Panc1 (cell line): Measurements from ENCODE around the gene RSPO4. TPM values are rescaled to one million over a fixed set of nuclear protein-coding genes. Genes with fewer than 3 reads are reported as not detected.

Experiments used
- ATAC-seq: fragments of 200-7000 bp; cut with Tn5 transposase; 2 replicates; pipeline ENCODE4 v1.9.1; 2020; ENCODE audit warnings: mild to moderate bottlenecking, moderate library complexity
- BruUV-seq: library from RNA; stranded (reverse); fragments of 400-500 nt; replicated peaks from 2 replicates; lab custom pipeline; 2021; lab: Mats Ljungman, UMichigan
- CTCF ChIA-PET: fragments of 300-600 bp; sonication (Branson Sonifier 250); formaldehyde crosslinking; loops from one replicate; lab custom pipeline; 2022; ENCODE audit warnings: antibody characterized with exemption; lab: Charles Lee
- POLR2A ChIA-PET: fragments of 300-600 bp; sonication (Branson Sonifier 250); formaldehyde crosslinking; loops from one replicate; lab custom pipeline; 2022; ENCODE audit warnings: antibody characterized with exemption; lab: Charles Lee
- DNase-seq: peaks from one replicate; pipeline ENCODE4 v3.0.0-alpha.2; 2010; ENCODE audit warnings: low read depth, low spot score
- H3K27ac ChIP-seq: 2 replicates; pipeline ENCODE4 v1.5.1; 2011; ENCODE audit warnings: mild to moderate bottlenecking, low read length, inconsistent platforms
- H3K27me3 ChIP-seq: fragments of 200-500 bp; sonication (Bioruptor generic); 2 replicates; pipeline ENCODE4 v1.6.0; 2014; ENCODE audit warnings: low read length, inconsistent platforms; ENCODE audit not compliant: control insufficient read depth, insufficient read depth
- H3K36me3 ChIP-seq: fragments of 200-500 bp; sonication (Bioruptor generic); 2 replicates; pipeline ENCODE4 v1.5.1; 2014; ENCODE audit warnings: inconsistent platforms, mild to moderate bottlenecking, low read length, moderate library complexity; ENCODE audit not compliant: control insufficient read depth, insufficient read depth
- H3K4me1 ChIP-seq: 2 replicates; pipeline ENCODE4 v1.5.1; 2011; ENCODE audit warnings: inconsistent platforms, mild to moderate bottlenecking, low read length, moderate library complexity; ENCODE audit not compliant: control insufficient read depth, insufficient read depth
- H3K4me3 ChIP-seq, 2 experiments: 2 replicates each; pipeline ENCODE4 v1.5.1; 2011 to 2012; ENCODE audit warnings: low read depth in 2 of 2, low read length in 2 of 2, mild to moderate bottlenecking in 2 of 2, inconsistent platforms in 1 of 2, moderate library complexity in 1 of 2
- H3K9me3 ChIP-seq: fragments of 200-500 bp; sonication (Bioruptor generic); 2 replicates; pipeline ENCODE4 v1.5.1; 2014; ENCODE audit warnings: low read depth, mild to moderate bottlenecking, inconsistent platforms, low read length, moderate library complexity; ENCODE audit not compliant: control insufficient read depth, insufficient read depth
- CTCF ChIP-seq: fragments of 450-650 bp; IDR thresholded peaks from 2 replicates; pipeline ENCODE4 v1.5.1; 2017; ENCODE audit warnings: mild to moderate bottlenecking
- POLR2AphosphoS5 ChIP-seq: IDR thresholded peaks from 2 replicates; pipeline ENCODE4 v1.6.1; 2012; ENCODE audit warnings: mild to moderate bottlenecking, low read depth, low read length, moderate library complexity
- REST ChIP-seq, 2 experiments: IDR thresholded peaks; 2 replicates each; pipeline ENCODE4 v1.6.1; 2011 to 2012; ENCODE audit warnings: low read depth in 2 of 2, control low read depth in 1 of 2, low read length in 1 of 2, mild to moderate bottlenecking in 1 of 2, moderate library complexity in 1 of 2; ENCODE audit not compliant: insufficient read depth in 1 of 2
- SIN3A ChIP-seq: IDR thresholded peaks from 2 replicates; pipeline ENCODE4 v1.6.1; 2012; ENCODE audit warnings: low read depth, mild to moderate bottlenecking, low read length, moderate library complexity, borderline replicate concordance; ENCODE audit not compliant: insufficient read depth
- TCF7L2 ChIP-seq: IDR thresholded peaks from 2 replicates; pipeline ENCODE4 v1.6.1; 2011; ENCODE audit warnings: mild to moderate bottlenecking, low read depth, low read length, inconsistent platforms
- in situ Hi-C: cut with HindIII; loops from 2 replicates; pipeline ENCODE4 v1.10.0; 2016; ENCODE audit warnings: low sequenced_read_pairs, low pct_unique_long_range_greater_than_20kb
- intact Hi-C: fragments of 100-400 bp; cut with micrococcal nuclease; formaldehyde crosslinking; loops from one replicate; pipeline ENCODE4 v1.10.0; 2022; ENCODE audit not compliant: unreplicated experiment
- total RNA-seq: library from RNA; stranded (reverse); gene quantifications from one replicate; pipeline ENCODE4 v1.2.1, GENCODE V29; 2021; ENCODE audit not compliant: unreplicated experiment

RSPO4 gene
- total RNA-seq, 1 experiment from 2014 or later = 0.54 TPM

- H3K27ac ChIP-seq = no peak overlapping the region
- peaks cover 2% of the 10 kb centered on the region; the same call in 1 of the 2 replicates for H3K27me3 ChIP-seq
- ChIA-PET POLR2A (no interaction called here), CTCF (no interaction called here)
- no peaks in the 10 kb centered on the region for H3K36me3 ChIP-seq
- no peak for ATAC-seq
- no peak for DNase-seq
- H3K9me3 ChIP-seq = no peaks in the 10 kb centered on the region
- in situ Hi-C loops (no loop called here), intact Hi-C loops (no loop called here)
- no peaks in the 10 kb centered on the region for H3K4me1 ChIP-seq
- no peak overlapping the region for H3K4me3 ChIP-seq
- TF ChIP-seq REST (IDR thresholded peaks at IDR 0.05; ENCODE audit: insufficient read depth in 1 of 2, low read depth in 2 of 2, low read length in 1 of 2) (no peak), SIN3A (no peak), POLR2AphosphoS5 (no peak), CTCF (no peak), TCF7L2 (no peak)
- BruUV-seq = no TSS peak
These were observed 59.5 kb downstream of the RSPO4 start for GRCh38 chr20:942611-943010.

- no peaks in the 10 kb centered on the region for H3K4me1 ChIP-seq
- no peak for ATAC-seq
- in situ Hi-C loops = no loop called here
- intact Hi-C loops = no loop called here
- H3K27me3 ChIP-seq = peaks cover 2% of the 10 kb centered on the region; the same call in 1 of the 2 replicates
- DNase-seq = no peak
- POLR2A ChIA-PET = no interaction called here
- H3K4me3 ChIP-seq = no peak overlapping the region
- no peak overlapping the region for H3K27ac ChIP-seq
- TF ChIP-seq REST (IDR thresholded peaks at IDR 0.05; ENCODE audit: insufficient read depth in 1 of 2, low read depth in 2 of 2, low read length in 1 of 2) = no peak
- TF ChIP-seq CTCF = no peak
- no peak for TF ChIP-seq TCF7L2
- CTCF ChIA-PET = interaction anchor here (0.6 kb wide), 1 partner anchor 11 kb away, joined by 4 read pairs; no protein-coding TSS in a partner anchor
- no peaks in the 10 kb centered on the region for H3K9me3 ChIP-seq
- H3K36me3 ChIP-seq = no peaks in the 10 kb centered on the region
- no TSS peak for BruUV-seq
These were observed 61.2 kb downstream of the RSPO4 start for GRCh38 chr20:940926-941325.
